Measurements from ENCODE around the gene SLC1A3.
A peak's percentile ranks its signal among the peaks of the same experiment; 100 is the strongest.

The SLC1A3 gene

GRCh38 chr5:36599986-36600779 lies 6.2 kb upstream of the SLC1A3 start:
- DNase-seq (ENCODE audit: insufficient read length, low spot score) (no peak), FAIRE-seq (peak; percentile 36)

- FAIRE-seq (no peak), DNase-seq (ENCODE audit: insufficient read length, low spot score) (no peak)
Measured at GRCh38 chr5:36600917-36601527, 5.4 kb upstream of the SLC1A3 start.

- DNase-seq (ENCODE audit: insufficient read length, low spot score) = no peak
- FAIRE-seq = no peak
Measured at GRCh38 chr5:36602704-36603321, 3.6 kb upstream of the SLC1A3 start.

GRCh38 chr5:36605241-36605640 lies 1.2 kb upstream of the SLC1A3 start:
- FAIRE-seq = no peak
- DNase-seq (ENCODE audit: insufficient read length, low spot score) = no peak

GRCh38 chr5:36606036-36606427 lies 374 bp upstream of the SLC1A3 start:
- DNase-seq (ENCODE audit: insufficient read length, low spot score) (no peak), FAIRE-seq (no peak)

GRCh38 chr5:36607114-36607571 lies 737 bp downstream of the SLC1A3 start:
- peak; percentile 16 for FAIRE-seq
- peak; percentile 39 for DNase-seq (ENCODE audit: insufficient read length, low spot score)

GRCh38 chr5:36607838-36608783 lies 1.7 kb downstream of the SLC1A3 start:
- no peak for DNase-seq (ENCODE audit: insufficient read length, low spot score)

GRCh38 chr5:36610621-36611020 lies 4.2 kb downstream of the SLC1A3 start:
- no peak for DNase-seq (ENCODE audit: insufficient read length, low spot score)
- FAIRE-seq = no peak

More at GRCh38 chr5:36607838-36608783, 1.7 kb downstream of the SLC1A3 start:
- no peak for FAIRE-seq

GRCh38 chr5:36611520-36612274 lies 5.3 kb downstream of the SLC1A3 start:
- DNase-seq (ENCODE audit: insufficient read length, low spot score) = no peak
- FAIRE-seq = peak; percentile 55

- DNase-seq (ENCODE audit: insufficient read length, low spot score) = no peak
Measured at GRCh38 chr5:36613241-36613640, 6.8 kb downstream of the SLC1A3 start.

GRCh38 chr5:36613771-36614656 lies 7.6 kb downstream of the SLC1A3 start:
- no peak for DNase-seq (ENCODE audit: insufficient read length, low spot score)
- FAIRE-seq = no peak

More at GRCh38 chr5:36613241-36613640, 6.8 kb downstream of the SLC1A3 start:
- peak; percentile 54 for FAIRE-seq

- FAIRE-seq (no peak), DNase-seq (ENCODE audit: insufficient read length, low spot score) (no peak)
Measured at GRCh38 chr5:36614657-36615308, 8.4 kb downstream of the SLC1A3 start.

- FAIRE-seq (no peak), DNase-seq (ENCODE audit: insufficient read length, low spot score) (no peak)
Measured at GRCh38 chr5:36619012-36619635, 12.7 kb downstream of the SLC1A3 start.

GRCh38 chr5:36621985-36622384 lies 15.6 kb downstream of the SLC1A3 start:
- no peak for DNase-seq (ENCODE audit: insufficient read length, low spot score)
- FAIRE-seq = peak; percentile 46

GRCh38 chr5:36623832-36624231 lies 17.4 kb downstream of the SLC1A3 start:
- no peak for FAIRE-seq
- no peak for DNase-seq (ENCODE audit: insufficient read length, low spot score)

GRCh38 chr5:36624277-36624676 lies 17.9 kb downstream of the SLC1A3 start:
- peak; percentile 74 for FAIRE-seq
- no peak for DNase-seq (ENCODE audit: insufficient read length, low spot score)

GRCh38 chr5:36628695-36629094 lies 22.3 kb downstream of the SLC1A3 start:
- FAIRE-seq (no peak), DNase-seq (ENCODE audit: insufficient read length, low spot score) (no peak)

GRCh38 chr5:36629729-36630128 lies 23.3 kb downstream of the SLC1A3 start:
- FAIRE-seq (peak; percentile 76), DNase-seq (ENCODE audit: insufficient read length, low spot score) (no peak)
